ENCODE results near the gene L1TD1. TPM values are rescaled to one million over a fixed set of nuclear protein-coding genes. Genes with fewer than 3 reads are reported as not detected.

The L1TD1 gene
- polyA plus RNA-seq, 1 experiment: not detected

GRCh38 chr1:62187548-62187947 is 7.1 kb upstream of the L1TD1 start:
- H3K4me3 ChIP-seq (ENCODE audit: low read depth, low read length): no peak overlapping the region
- TF ChIP-seq CTCF (IDR thresholded peaks at IDR 0.05; ENCODE audit: insufficient read depth, low read depth, low read length): no peak
- no peak for DNase-seq (ENCODE audit: low read depth)
- ChIA-PET CTCF (interaction anchor here (1.3 kb wide), 1 partner anchor 12 kb away, joined by 4 read pairs; no protein-coding TSS in a partner anchor), POLR2A (no interaction called here)
- H3K27me3 ChIP-seq (ENCODE audit: control insufficient read depth, insufficient read depth, low read length): no peaks in the 10 kb centered on the region
- H3K36me3 ChIP-seq (ENCODE audit: control insufficient read depth, insufficient read depth, low read length): no peaks in the 10 kb centered on the region

GRCh38 chr1:62188111-62188510 is 6.5 kb upstream of the L1TD1 start:
- no peak for DNase-seq (ENCODE audit: low read depth)
- no peak for TF ChIP-seq CTCF (IDR thresholded peaks at IDR 0.05; ENCODE audit: insufficient read depth, low read depth, low read length)
- no peaks in the 10 kb centered on the region for H3K27me3 ChIP-seq (ENCODE audit: control insufficient read depth, insufficient read depth, low read length)
- POLR2A ChIA-PET: no interaction called here
- H3K36me3 ChIP-seq (ENCODE audit: control insufficient read depth, insufficient read depth, low read length): no peaks in the 10 kb centered on the region
- no peak overlapping the region for H3K4me3 ChIP-seq (ENCODE audit: low read depth, low read length)
- CTCF ChIA-PET: interaction anchor here (1.3 kb wide), 1 partner anchor 13 kb away, joined by 4 read pairs; no protein-coding TSS in a partner anchor

GRCh38 chr1:62196086-62196690 is 1.5 kb downstream of the L1TD1 start:
- DNase-seq (ENCODE audit: low read depth): no peak
- no peak for TF ChIP-seq CTCF (IDR thresholded peaks at IDR 0.05; ENCODE audit: insufficient read depth, low read depth, low read length)
- Histone ChIP-seq H3K36me3 (ENCODE audit: control insufficient read depth, insufficient read depth, low read length) (no peaks in the 10 kb centered on the region), H3K27me3 (ENCODE audit: control insufficient read depth, insufficient read depth, low read length) (no peaks in the 10 kb centered on the region; the same call in none of the 2 replicates), H3K4me3 (ENCODE audit: low read depth, low read length) (no peak overlapping the region)
- ChIA-PET POLR2A (no interaction called here), CTCF (interaction anchor here (1.4 kb wide), 1 partner anchor 21 kb away, joined by 4 read pairs; no protein-coding TSS in a partner anchor)

GRCh38 chr1:62198069-62198780 is 3.6 kb downstream of the L1TD1 start:
- ChIA-PET CTCF (no interaction called here), POLR2A (interaction anchor here (0.7 kb wide), 1 partner anchor 456 kb away, joined by 4 read pairs; no protein-coding TSS in a partner anchor)

More at GRCh38 chr1:62198069-62198780, 3.6 kb downstream of the L1TD1 start:
- DNase-seq (ENCODE audit: low read depth): no peak
- H3K36me3 ChIP-seq (ENCODE audit: control insufficient read depth, insufficient read depth, low read length): no peaks in the 10 kb centered on the region
- no peak for TF ChIP-seq CTCF (IDR thresholded peaks at IDR 0.05; ENCODE audit: insufficient read depth, low read depth, low read length)
- H3K4me3 ChIP-seq (ENCODE audit: low read depth, low read length): no peak overlapping the region
- no peaks in the 10 kb centered on the region; the same call in none of the 2 replicates for H3K27me3 ChIP-seq (ENCODE audit: control insufficient read depth, insufficient read depth, low read length)
